ENCODE data around the gene RHOA. TPM values are rescaled to one million over a fixed set of nuclear protein-coding genes. Genes with fewer than 3 reads are reported as not detected.

Gene RHOA
- total and polyA plus RNA-seq, 2 of the 8 experiments (the other 6 are each of a cell fraction or from before 2014, with no cell fraction given): 176 to 397 TPM

DNA sequence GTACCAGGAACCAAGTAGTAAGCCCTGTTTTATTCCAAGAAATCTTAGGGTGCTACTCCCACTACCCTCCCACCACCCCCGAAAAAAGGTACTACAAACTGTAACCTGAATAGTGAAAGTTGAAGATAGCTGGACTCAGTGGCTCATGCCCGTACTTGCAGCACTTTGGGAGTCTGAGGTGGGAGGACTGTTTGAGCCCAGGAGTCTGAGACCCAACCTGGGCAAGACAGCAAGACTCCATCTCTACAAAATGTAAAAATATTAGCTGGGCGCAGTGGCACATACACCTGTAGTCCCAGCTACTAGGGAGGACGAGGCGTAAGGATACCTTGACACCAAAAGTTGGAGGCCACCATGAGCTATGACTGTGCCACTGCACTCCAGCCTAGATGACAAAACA is 7.9 kb downstream of the RHOA start:
- H3K9ac ChIP-seq (replicated peaks in 1 of 4; ENCODE audit: extremely low read depth in 1 of 4, low read depth in 3 of 4, low read length in 3 of 4): no peak overlapping the region
- no peaks in the 10 kb centered on the region for H3K9me3 ChIP-seq (ENCODE audit: insufficient read depth in 2 of 2, low read depth in 1 of 2, low read length in 1 of 2)
- H2BK15ac ChIP-seq (ENCODE audit: low read length): no peak overlapping the region
- no peak overlapping the region for H4K5ac ChIP-seq (ENCODE audit: insufficient read length, low read depth, low read length)
- ChIA-PET POLR2A (ENCODE audit: partially characterized antibody) (interaction anchor here (0.6 to 3.3 kb wide), 4 partner anchors 8 to 291 kb away, joined by 3 to 16 read pairs (median 4); partner anchors contain the start of genes DAG1, RHOA and TCTA), CTCF (ENCODE audit: partially characterized antibody) (interaction anchor here (0.6 to 0.7 kb wide), 5 partner anchors 8 to 334 kb away, joined by 3 to 4 read pairs (median 4); no protein-coding TSS in a partner anchor)
- no peak overlapping the region for H2BK12ac ChIP-seq (ENCODE audit: low read depth, low read length)
- no peaks in the 10 kb centered on the region for H3K23me2 ChIP-seq (ENCODE audit: low read depth, low read length)
- no peak overlapping the region for H3K4ac ChIP-seq (replicated peaks; ENCODE audit: insufficient read length, low read depth, low read length)
- peaks cover 19 to 20% of the 10 kb centered on the region in 2 experiments for H4K20me1 ChIP-seq (replicated peaks in 1 of 2; ENCODE audit: control insufficient read depth in 1 of 2, insufficient read depth in 2 of 2, low read length in 2 of 2)
- no peak overlapping the region for H3K27ac ChIP-seq (ENCODE audit: low read depth, low read length)
- H4K91ac ChIP-seq (replicated peaks; ENCODE audit: insufficient read length, low read length): no peak overlapping the region
- H3K23ac ChIP-seq (ENCODE audit: insufficient read length): no peak overlapping the region
- H3K27me3 ChIP-seq (replicated peaks in 1 of 4; ENCODE audit: control insufficient read depth in 3 of 4, extremely low read depth in 1 of 4, insufficient read depth in 3 of 4, low read length in 3 of 4): no peaks in the 10 kb centered on the region
- H3K56ac ChIP-seq (replicated peaks; ENCODE audit: insufficient read length, low read depth, low read length): no peak overlapping the region
- WGBS, 2 experiments (ENCODE audit: extremely low coverage in 1 of 2, insufficient coverage in 1 of 2, insufficient read length in 1 of 2, insufficient replicate concordance in 2 of 2, low coverage in 1 of 2, low lambda C conversion rate in 2 of 2, missing lambda C conversion rate in 1 of 2): 96% methylated on average over 5 of the region's 5 CpGs; no CpG with 5 or more reads in 1 of the 2 experiments
- H2BK5ac ChIP-seq (ENCODE audit: low read depth, low read length): no peak overlapping the region
- no peaks in the 10 kb centered on the region for H3K4me1 ChIP-seq (replicated peaks in 1 of 4; ENCODE audit: control insufficient read depth in 3 of 4, insufficient read depth in 4 of 4, low read length in 3 of 4)
- DNase-seq (ENCODE audit: low read depth in 1 of 2, low spot score in 2 of 2) (no peak), FAIRE-seq (no peak)
- TF ChIP-seq RAD21 (IDR thresholded peaks at IDR 0.05 in 1 of 2, conservative IDR thresholded peaks at IDR 0.05 in 1 of 2; ENCODE audit: low read depth in 2 of 2, low read length in 2 of 2): no peak
- no peak for TF ChIP-seq EP300 (IDR thresholded peaks at IDR 0.05; ENCODE audit: borderline replicate concordance in 1 of 2, low read depth in 2 of 2, low read length in 2 of 2)
- TF ChIP-seq HDAC2 (IDR thresholded peaks at IDR 0.05; ENCODE audit: borderline replicate concordance in 1 of 2, low read depth in 2 of 2, low read length in 2 of 2): no peak
- TF ChIP-seq SUZ12 (IDR thresholded peaks at IDR 0.05; ENCODE audit: low read length): no peak
- TF ChIP-seq BRCA1 (IDR thresholded peaks at IDR 0.05; ENCODE audit: low read depth, low read length): no peak
- no peak for TF ChIP-seq FOSL1 (IDR thresholded peaks at IDR 0.05; ENCODE audit: insufficient read depth, low read depth, low read length)
- TF ChIP-seq GABPA (IDR thresholded peaks at IDR 0.05; ENCODE audit: borderline replicate concordance, insufficient read depth, low read length): no peak
- TF ChIP-seq CBX8 (IDR thresholded peaks at IDR 0.05; ENCODE audit: borderline replicate concordance, low read depth, low read length): no peak
- no peak overlapping the region for H2AFZ ChIP-seq (ENCODE audit: low read length)
- H4K8ac ChIP-seq (ENCODE audit: extremely low read depth, insufficient read depth, low read length): no peak overlapping the region
- H3K14ac ChIP-seq (ENCODE audit: insufficient read length): no peak overlapping the region
- H3K4me2 ChIP-seq (ENCODE audit: insufficient read depth in 1 of 2, low read depth in 2 of 2, low read length in 2 of 2): no peak overlapping the region
- peaks cover 7% of the 10 kb centered on the region for H3K79me1 ChIP-seq (ENCODE audit: low read depth, low read length)
- H2BK20ac ChIP-seq (ENCODE audit: low read length): no peak overlapping the region
- no peak overlapping the region for H2BK120ac ChIP-seq (replicated peaks; ENCODE audit: low read depth, low read length)
- H3K18ac ChIP-seq (ENCODE audit: extremely low read depth, low read length): no peak overlapping the region
- no peak overlapping the region for H2AK5ac ChIP-seq (ENCODE audit: low read depth, low read length)
- peaks cover 36 to 96% of the 10 kb centered on the region in 2 experiments for H3K79me2 ChIP-seq (ENCODE audit: control insufficient read depth in 1 of 2, insufficient read depth in 2 of 2, low read length in 2 of 2)
- H3K4me3 ChIP-seq (ENCODE audit: extremely low read depth in 1 of 4, insufficient read depth in 2 of 4, low read depth in 3 of 4, low read length in 4 of 4): no peak overlapping the region
- no peaks in the 10 kb centered on the region; a peak in 1 of 8 replicates for H3K36me3 ChIP-seq (ENCODE audit: control insufficient read depth in 2 of 4, insufficient read depth in 4 of 4, low read length in 3 of 4)
